GM21717 (cell line): ENCODE data around the gene SPON1.

Experiments
- ATAC-seq: cut with Tn5 transposase; IDR thresholded peaks from one replicate; pipeline ENCODE4 v1.9.1; 2021; ENCODE audit warnings: mild to moderate bottlenecking, moderate library complexity; ENCODE audit not compliant: unreplicated experiment

SPON1 gene

DNA sequence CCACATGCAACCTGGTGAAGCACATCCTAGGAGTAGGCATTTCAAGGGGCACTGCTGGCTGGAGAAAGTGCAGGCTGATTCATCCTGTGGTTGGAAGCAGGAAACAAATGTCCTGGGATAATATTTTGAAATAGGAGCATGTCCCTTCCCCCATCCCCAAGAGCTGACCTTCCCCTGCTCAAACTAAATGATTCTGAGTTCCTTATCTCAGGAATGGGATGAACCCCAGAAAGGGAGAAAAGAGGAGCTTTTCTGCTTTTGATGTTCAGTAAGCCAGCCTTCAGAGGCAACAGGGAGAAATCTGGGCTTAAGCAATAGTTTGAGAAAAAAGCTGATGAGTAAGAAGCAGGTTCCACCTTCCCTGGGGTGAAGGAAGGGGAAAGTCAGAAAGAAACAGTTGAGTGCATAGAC lies 19.5 kb upstream of the SPON1 start:
- ATAC-seq, result no peak

DNA sequence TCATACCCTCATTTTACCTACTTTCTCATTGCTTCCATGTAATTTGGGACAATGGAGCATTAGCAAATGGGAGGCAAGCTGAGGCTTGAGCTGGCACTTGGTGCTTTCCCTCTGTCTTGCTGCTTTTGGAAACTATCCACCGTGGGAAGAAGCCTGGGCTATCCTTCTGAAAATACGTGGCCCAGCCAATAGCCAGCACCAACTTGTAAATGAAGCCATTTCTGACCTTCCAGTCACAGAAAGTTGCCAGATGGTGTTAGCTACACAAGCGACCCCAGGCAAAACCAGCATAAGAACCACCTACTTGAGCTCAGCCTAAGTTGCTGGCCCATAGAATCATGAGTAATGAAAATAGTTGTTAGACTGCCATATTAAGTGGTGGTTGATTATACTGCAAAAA lies 18.5 kb upstream of the SPON1 start:
- no peak for ATAC-seq

DNA sequence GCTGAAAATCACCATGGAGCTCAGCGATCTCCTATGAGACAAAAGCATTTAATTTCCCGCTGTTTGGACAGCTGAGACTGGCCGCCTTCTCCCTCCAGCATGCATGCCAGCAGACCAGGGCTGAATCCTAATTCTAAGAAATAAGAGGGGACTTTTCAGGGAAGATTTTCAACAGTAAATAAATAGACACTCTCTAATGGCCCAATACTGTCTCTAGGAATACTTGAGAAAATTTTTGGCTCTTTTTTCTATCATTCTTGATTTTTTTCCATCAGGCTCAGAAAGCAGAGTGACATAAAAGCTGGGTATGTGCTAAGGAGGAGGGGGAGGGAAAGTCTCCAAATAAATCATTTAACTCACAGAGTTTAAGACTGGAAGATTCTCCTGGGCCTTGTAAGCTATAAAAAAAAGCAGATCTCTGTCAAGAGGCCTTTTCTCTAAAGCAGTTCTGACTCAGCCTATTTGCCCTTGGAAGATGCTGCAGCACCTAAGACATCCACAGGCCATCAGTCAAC lies 17.6 kb upstream of the SPON1 start:
- ATAC-seq, result no peak

DNA sequence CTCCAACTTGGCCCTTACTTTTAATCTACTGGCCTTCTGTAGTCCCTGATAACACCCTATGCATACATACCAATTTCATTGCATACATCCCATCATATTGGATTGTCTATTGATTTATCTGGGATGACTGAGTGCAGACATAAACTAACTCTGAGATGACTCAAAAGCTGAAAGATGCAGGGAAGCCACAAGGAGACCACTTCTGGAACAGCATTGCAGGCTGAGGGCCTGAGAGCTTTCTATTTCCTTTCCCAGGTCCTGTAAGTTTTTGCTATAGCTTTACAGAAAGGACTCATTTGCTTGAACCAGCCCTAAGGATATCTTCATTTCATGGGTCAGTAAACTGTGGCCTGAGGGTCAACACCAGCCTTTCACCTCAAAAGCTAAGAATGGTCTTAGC lies 15.1 kb upstream of the SPON1 start:
- no peak for ATAC-seq

DNA sequence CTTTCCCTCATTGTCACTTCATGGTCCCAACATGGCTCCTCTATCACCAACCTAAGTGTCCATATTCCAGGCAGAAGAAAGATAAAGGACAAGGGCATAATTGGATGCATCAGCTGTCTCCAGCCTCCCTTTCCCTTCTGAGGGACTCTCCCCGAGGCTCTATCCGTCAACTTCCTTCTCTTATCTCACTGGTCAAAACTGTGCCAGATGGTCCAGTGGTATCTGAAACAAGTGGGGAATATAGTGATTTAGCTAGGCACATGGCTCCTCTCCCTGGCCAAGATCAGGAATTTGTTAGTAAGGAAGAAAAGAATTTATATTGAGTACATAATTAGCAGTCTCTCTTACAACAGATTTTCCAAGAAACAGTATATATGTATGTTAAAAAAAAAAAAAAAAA lies 12.6 kb upstream of the SPON1 start:
- ATAC-seq, result no peak

DNA sequence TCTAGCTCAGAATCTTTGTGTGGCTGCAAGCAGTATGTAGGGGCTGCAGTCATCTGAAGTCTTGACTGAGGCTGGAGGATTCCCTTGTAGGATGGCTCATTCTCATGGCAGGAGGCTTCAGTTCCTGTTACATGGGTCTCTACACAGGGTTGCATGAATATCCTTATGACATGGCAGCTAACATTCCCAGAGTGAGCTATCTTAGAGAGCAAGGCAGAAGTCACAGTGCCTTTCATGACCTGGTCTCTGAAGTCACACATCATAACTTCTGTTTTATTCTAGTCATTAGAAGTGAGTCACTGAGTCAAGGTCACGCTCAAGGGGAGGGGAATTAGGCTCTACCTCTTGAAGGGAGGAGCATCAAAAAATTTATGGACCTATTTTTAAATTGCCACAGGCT lies 10.3 kb upstream of the SPON1 start:
- no peak for ATAC-seq

DNA sequence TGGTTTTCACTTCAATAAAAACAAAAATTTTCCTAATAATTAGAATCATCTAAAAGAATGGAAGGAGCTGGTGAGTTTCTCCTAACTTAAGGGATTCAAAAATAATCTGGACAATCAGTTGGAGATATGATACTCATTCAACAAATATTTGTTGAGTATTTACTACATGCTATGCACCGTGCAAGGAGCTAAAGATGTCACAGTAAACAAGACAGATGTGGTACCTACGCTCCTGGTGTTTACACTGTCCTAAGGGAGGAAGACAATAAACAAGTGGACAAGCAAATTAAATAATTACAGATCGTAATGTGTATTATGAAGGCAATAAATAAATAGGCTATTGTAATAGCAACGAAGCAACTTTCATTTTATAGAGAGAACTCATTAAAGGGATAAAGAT lies 9.9 kb upstream of the SPON1 start:
- no peak for ATAC-seq

DNA sequence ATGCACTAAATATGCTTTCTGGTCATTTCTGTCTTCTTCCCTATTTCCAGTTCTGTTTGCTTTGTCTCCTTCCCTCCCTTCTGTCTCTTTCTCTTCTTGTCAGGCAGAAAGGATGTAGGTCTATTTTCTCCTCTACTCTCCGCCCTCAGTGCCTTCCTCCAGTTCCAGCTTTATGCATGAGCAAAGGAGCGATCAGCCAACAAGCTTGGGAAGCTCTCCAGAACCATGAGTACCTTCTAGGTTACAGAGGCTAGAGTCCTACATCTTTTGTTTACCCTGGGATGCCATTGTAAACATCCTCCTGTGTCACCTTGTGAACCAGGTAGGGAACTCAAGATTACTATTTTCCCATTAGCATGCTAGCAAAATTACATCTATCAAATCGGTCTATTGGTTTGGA lies 7.9 kb upstream of the SPON1 start:
- ATAC-seq, result no peak

DNA sequence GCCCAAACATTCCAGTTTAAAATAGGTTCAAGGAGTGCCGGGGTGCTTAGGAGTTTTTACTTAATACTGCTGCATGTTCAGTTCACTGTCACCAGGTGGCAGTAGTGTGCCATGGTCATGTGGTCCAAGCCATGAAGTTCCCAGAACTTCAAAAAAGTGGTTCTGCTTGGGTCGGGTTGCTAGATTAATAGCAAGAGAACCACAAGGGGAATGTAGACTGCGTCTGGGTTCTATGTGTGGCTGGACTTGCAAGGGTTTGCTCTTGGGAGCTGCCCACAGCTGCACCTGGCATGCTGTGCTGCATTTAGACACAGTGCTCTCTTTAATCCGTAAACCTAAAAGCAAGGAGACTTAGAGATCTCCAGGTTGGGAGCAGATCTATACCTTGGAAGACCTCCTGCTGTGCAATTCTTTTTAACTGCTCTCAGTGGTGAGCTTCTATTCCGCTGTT lies 6.5 kb upstream of the SPON1 start:
- ATAC-seq, result no peak

DNA sequence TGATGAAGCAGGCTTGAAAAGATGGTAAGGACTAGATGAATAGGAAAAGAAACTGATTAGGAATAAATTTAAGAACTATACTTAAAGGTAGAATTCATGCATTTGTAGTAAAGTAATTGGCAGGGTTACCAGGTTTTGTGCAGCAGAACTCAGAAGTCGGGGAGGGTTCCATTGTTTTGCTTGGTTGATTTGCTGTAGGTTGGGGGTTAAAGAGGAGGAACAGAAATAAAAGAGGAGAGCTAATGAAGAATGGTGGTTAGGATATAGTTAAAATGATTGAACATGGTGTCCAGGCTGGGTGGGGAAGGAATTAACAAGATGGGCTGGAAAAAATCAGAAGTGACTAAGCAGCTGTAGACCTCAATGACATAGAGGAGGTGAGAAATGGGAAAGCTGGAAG lies 5.5 kb upstream of the SPON1 start:
- ATAC-seq, result no peak

DNA sequence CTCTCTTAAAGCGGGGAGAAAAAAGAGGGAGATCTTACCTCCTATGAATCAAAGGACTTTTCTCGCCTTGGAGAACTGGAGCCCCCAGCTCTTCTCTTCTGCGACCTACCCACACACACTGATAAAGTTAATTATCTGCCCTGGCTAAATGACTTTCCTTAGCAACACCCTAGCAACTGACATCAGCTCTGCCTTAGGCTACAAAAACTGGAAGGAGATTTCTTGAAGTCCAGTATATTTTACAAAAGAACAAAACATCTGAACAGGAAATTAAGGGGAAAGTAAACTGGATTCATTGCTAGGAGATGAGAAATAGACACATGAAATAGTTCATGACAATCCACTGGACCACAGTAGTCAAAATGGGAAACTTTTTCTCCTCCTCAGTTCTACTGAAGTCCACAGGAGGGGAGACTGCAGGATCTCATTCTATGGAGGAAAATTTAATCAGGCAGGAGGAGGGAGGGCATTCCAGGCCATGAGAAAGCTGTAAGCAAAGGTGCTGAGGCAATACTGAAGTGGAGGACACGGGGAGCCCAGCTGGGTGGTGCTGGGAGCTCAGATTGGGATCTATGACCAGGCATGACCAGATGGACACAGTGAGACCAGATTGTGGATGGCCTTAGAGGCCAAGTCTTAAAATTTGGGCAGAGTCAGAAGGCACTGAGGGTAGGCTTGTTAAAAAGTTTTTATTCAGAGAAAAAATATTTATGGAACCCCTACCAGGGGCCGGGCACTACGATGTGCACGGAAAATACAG lies 3.7 kb upstream of the SPON1 start:
- ATAC-seq, result no peak

DNA sequence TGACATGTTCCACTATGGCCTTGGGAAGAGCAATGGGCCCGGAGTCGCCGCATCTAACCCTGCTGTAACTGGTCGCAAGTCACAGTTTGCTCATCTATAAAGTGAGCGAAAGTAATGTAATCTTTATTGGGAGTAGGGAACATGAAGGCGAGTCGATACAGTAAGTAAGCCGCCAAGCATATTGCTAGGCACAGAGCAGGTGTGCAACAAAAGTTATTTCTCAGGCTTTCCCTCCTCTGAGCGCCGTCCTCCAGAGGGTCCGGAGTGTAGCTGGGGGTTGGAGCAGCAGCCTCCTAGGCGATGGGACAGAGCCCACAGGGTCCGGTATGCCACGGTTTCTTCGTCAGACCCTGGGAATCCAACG lies 343 bp upstream of the SPON1 start:
- ATAC-seq, result no peak

DNA sequence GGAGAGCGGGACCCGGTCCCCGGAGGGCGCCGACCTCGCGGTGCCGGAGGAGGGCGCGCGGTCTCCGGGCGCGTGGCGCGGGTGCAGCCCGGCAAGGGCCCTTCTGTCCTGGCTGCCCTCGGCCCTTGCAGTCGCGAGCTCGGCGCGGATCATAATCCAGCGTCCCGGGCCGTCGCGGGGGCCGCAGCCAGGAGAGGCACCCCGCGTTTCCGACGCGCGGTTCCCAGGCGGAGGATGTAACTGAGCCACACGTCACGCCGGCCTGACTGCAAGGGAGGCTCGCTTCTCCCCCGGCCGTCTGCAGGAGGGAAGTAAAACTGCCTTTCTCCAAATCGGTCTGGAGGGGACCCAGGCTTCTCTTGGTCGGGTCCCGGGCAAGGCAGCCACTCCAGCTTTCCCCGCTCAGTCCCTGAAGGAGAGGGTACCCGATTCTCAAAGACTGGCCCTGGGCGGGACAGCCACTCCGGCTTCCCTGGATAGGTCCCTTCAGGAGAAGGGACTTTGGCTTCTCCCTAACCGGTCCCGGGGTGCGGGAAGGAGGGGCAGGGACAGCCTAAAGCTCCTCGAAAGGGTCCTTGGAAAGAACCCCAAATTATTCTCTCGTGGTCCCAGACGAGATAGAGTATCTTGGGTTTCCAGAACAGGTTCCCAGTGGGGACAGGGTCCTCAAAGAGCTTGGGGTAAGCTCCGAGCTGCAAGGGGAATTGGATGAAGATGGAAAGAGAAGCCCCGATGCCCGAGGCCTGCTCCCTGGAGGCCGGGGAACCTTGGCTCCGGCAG lies 836 bp downstream of the SPON1 start:
- no peak for ATAC-seq

DNA sequence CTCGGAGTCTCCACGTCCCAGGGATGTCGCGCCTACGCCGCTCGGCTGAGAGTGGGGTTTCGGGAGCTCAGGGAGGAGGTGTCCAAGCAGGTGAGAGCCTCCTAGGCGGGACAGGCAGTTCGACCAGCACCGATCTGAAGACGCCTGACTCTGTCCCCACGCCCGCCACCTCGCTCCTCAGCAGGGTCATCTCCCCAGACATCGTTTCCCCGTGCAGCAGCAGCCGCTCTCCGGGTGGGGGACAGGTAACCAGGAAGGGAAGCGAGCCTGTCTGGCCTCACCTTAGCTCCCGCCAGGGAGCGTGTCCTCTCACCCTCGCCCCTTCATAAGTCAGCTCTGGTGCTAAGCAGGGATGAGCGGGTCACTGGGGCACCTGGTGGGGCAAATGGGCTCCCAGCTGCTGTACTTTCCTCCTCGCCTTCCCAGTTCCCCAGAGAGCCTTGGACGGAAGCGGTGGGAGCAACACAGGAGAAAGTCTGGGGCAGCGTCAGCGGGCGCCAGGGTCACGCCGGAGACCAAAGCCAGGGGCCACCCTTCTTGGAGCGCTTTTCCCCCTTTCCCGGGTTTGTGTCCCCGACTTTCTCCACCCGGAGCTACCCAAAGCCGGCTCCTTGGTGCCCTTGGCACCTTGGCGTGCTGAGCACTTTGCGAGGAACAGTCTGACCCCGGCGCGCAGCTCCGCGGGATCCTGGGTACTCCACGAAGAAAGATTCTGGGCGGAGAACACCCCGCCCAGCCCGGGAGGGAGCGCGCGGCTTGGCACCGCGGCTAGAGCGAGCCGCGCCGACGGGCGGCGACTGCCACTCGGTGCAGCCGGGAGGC lies 1.6 kb downstream of the SPON1 start:
- no peak for ATAC-seq

DNA sequence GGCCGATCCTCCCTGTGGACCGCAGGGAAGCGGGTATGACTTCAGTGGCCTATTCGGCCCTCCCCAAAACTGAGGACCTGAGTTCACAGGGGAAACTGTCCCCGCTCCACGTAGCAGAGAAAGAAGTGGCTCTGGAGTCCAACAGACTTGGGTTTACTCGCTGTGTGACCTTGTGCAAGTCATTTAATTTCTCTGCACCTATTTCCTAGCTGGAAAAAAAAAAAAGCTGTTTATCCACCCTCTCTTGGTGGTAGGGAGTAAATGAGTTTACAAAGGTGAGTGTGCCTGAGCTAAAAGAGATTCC lies 2.2 kb downstream of the SPON1 start:
- no peak for ATAC-seq

DNA sequence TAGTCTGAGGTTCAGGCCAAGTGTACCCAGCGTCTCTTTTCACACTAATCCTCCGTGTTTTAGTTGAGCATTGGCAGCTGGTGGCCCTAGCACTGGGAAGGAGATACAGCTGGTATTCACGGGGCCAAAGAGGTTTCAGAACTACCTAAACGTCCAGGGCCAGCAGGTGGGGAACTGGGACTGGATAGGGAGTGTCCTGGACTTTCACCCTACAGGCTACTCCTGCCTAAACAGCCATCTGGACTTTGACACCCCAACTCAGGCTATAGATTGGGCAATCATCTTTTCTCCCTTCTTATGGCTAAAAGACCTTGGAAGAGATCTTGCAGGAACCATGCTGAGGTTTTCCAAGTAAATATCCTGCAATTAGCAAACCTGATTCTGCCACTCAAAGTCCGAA lies 2.8 kb downstream of the SPON1 start:
- ATAC-seq, result no peak

DNA sequence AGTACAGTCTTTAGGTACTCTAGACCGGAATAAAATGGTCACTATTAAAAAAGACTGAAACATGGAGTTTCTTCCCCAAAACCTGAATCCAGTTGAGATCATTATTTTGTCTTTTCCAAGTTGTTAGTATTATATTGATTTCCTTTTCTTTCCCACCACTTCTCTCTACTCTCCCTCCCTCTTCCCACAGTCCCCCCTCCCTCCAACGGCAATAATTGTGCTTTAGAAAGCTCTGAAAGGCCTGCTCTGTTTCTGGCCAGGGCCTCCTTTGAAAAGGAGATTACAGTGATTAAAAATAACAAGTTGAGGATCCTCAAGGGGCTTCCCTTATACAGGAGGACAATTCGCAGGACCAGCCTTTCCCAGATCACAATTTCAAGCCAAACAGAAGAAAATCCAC lies 3.5 kb downstream of the SPON1 start:
- ATAC-seq, result no peak

DNA sequence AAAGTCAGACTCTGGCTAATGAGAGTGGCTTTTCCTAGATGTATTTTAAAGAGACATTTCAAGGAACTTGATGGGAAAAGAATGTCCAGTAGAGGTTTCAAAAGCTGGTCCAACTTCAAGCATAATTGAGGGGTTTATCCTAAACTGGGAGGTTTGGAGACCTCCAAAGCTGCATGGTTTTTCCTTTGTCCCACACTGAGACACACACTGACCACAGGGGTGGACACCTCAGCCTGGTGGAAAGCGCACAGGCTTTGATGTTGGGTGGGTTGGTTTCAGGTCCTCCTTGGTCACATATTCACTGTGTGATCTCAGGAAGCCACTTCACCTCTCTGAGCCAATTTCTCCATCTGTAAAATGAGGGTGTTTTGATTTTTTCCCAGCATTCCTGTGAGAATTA lies 4.0 kb downstream of the SPON1 start:
- no peak for ATAC-seq

DNA sequence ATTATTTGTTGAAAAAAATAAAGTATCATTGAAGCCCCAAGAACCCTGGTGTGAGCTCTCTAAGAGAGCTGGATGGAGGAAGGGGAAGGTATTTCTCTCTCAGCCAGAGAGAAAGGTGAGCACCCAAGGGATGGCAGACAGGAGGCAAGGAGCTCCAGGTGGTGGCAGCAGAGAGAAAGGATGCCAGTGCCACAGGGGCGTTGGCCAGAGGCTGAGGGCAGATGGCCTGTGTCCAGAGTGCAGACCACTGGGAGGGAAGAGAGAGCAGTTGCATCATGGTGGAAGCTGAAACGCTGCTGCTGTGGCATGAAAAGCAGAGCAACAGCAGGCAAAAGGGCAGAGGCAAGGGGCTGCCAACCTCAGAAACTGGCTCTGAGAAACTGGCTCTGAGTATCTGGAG lies 8.5 kb downstream of the SPON1 start:
- ATAC-seq, result no peak

DNA sequence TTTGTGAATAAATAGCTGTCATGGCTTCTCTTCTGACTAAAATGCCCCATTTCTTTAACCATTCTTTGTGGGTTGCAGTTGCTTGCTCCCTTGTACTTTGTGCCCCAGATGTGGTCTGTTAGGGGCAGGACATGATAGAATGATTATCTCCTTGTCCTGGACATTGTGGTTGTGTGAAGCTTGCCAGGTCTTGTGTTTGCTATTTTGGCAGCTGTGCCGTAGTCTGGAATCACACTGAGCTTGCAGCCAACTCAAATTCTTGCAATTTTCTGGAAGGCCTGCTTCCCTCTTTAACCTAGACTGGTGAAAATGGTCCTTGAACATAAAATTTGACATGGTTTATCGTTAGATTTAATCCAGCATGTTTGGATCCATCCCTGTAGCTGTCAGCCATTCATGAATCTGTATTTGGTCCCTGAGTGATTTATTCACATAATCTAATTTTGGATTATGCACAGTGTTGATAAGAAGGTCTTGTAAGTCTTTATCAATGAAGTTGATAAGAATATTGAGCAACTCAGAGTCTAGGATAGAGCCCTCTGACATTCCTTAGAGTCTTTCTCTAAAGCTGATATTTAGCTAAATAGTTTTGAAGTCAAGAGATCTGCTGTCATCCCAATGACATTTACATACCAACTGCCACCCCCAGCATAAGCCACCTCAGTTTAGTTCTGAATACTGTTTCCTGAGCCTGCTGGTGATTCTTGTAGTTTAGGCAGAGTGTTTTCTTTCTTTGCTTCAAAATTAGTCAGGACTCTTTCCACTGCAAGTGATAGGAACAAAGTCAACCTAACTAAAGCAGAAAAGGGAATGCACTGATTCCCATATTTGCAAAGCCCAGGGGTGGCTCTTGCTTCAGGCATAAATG lies 9.8 kb downstream of the SPON1 start:
- no peak for ATAC-seq

DNA sequence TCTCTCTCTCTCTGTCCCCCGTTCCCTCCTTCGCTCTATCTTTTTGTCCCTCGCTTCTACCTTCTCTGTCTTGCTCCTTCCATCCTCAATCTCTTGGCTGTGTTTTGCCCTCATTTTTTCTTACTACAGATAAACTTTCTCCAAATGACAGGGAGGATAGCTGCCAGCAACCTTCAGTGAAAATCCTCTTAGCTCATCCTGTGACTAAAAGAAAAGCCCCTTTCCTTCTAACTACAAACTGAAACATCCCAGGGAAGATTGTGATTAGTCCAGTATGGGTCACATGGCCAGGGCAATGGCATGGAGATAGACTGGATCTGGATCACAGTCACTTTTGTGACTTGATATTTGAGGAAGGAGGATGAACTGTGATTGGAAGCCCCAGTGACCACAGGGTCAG lies 10.4 kb downstream of the SPON1 start:
- no peak for ATAC-seq
